Psoas muscle (tissue), 8 donors: ENCODE data around the gene ARFGAP1. TPM values are rescaled to one million over a fixed set of nuclear protein-coding genes. Genes with fewer than 3 reads are reported as not detected.

Experiments used
- ATAC-seq, 4 donors: fragments of 200-7000 bp; cut with Tn5 transposase; one replicate each; pipeline ENCODE4 v1.9.1; 2020; ENCODE audit warnings: moderate library complexity in 3 of 4, mild to moderate bottlenecking in 2 of 4
- DNase-seq, 2 donors: peaks; one replicate each; pipeline ENCODE4 v3.0.0-alpha.2; 2020
- H3K27ac ChIP-seq: fragments of 200-600 bp; one replicate; pipeline ENCODE4 v1.8.0; 2022
- H3K27me3 ChIP-seq, 3 donors: fragments of 200-600 bp in 1 of 3; one replicate each; pipeline versions ENCODE4 v1.6.1 to v1.8.0; 2013 to 2022; ENCODE audit warnings: low read length in 2 of 3, mild to moderate bottlenecking in 2 of 3, moderate library complexity in 1 of 3; ENCODE audit not compliant: insufficient read depth in 3 of 3
- H3K36me3 ChIP-seq, 2 donors: fragments of 200-600 bp in 1 of 2; one replicate each; pipeline versions ENCODE4 v1.6.1 to v1.8.0; 2013 to 2022; ENCODE audit warnings: low read depth in 1 of 2, mild to moderate bottlenecking in 1 of 2, moderate library complexity in 1 of 2; ENCODE audit not compliant: insufficient read depth in 1 of 2
- H3K4me1 ChIP-seq: fragments of 200-600 bp; one replicate; pipeline ENCODE4 v1.8.0; 2022
- H3K4me3 ChIP-seq: fragments of 200-600 bp; one replicate; pipeline ENCODE4 v1.8.0; 2022; ENCODE audit warnings: mild to moderate bottlenecking
- H3K9me3 ChIP-seq: fragments of 200-600 bp; one replicate; pipeline ENCODE4 v1.8.0; 2022
- CTCF ChIP-seq: fragments of 200-600 bp; IDR thresholded peaks from one replicate; pipeline ENCODE4 v1.8.0; 2022; ENCODE audit warnings: antibody characterized with exemption
- WGBS, 3 donors: extraction: QIAGEN DNeasy Blood & Tissue Kit; methylation state at CpG; one replicate each; pipeline versions ENCODE4 v1.1.6 to v1.1.7; 2013; 5-methylcytosine and 5-hydroxymethylcytosine counted together
- intact Hi-C, 2 donors: fragments of 100-400 bp; cut with DNase I; formaldehyde crosslinking; loops; one replicate each; pipeline versions ENCODE4 v1.11.0 to v1.14.2; 2022
- polyA plus RNA-seq, 3 donors: library from polyadenylated mRNA; stranded (reverse); fragments of 200-250 nt; gene quantifications; one replicate each; pipeline ENCODE4 v1.2.3, GENCODE V29; 2013
- total RNA-seq, 4 donors: library from RNA; stranded (reverse); fragmentation: NEBNext Ultra II Directional in 2 of 4; extraction: Animal tissue kit (Norgen Biotek cat#: 25700) in 2 of 4; gene quantifications; one replicate each; pipeline versions ENCODE4 v1.2.1 to v1.2.4, GENCODE V29; 2021 to 2023
- donor health status: healthy with polysubstance abuse.
- donor health status: DM: no; HTN: no; CAD: no; lungs with moderate emphysema.
- donor health status: Bipolar disorder and iron deficiency.
- donor health status: healthy.
- donor health status: DM: yes; HTN: yes; CAD: no.
- donor health status: DM: no; HTN: no; CAD: no.
- donor health status: DM: no; HTN: no; CAD: no.
- donor health status: DM: yes; HTN: yes; CAD: no.

The ARFGAP1 gene
- total and polyA plus RNA-seq, 7 donors: 19.9 to 42.2 (median 26.8) TPM

- H3K27me3 ChIP-seq: peaks cover 0 to 67% (median 17%) of the 10 kb centered on the region in 3 donors
- no peaks in the 10 kb centered on the region for H3K36me3 ChIP-seq
- no peak overlapping the region for H3K4me3 ChIP-seq
- intact Hi-C loops: no loop called here
- H3K4me1 ChIP-seq: no peaks in the 10 kb centered on the region
- DNase-seq: peak; percentile 3 to 32
- H3K9me3 ChIP-seq: peaks cover 4% of the 10 kb centered on the region
- no peak for ATAC-seq
- 72 to 85% (median 75%) methylated on average over 19 to 21 of the region's 21 CpGs for WGBS, 3 donors
- TF ChIP-seq CTCF: no peak
- H3K27ac ChIP-seq: no peak overlapping the region
These were observed 56.2 kb downstream of the ARFGAP1 start for GRCh38 chr20:63328718-63329275.

- intact Hi-C loops: no loop called here
- ATAC-seq: no peak
- DNase-seq: peak; percentile 5 to 39
- H3K9me3 ChIP-seq: peaks cover 4% of the 10 kb centered on the region
- WGBS, 3 donors: 85 to 91% (median 86%) methylated on average over 18 of the region's 18 CpGs
- no peak for TF ChIP-seq CTCF
- H3K27me3 ChIP-seq: peaks cover 0 to 67% (median 18%) of the 10 kb centered on the region in 3 donors
- H3K4me1 ChIP-seq: no peaks in the 10 kb centered on the region
- H3K36me3 ChIP-seq: no peaks in the 10 kb centered on the region
- no peak overlapping the region for H3K27ac ChIP-seq
- no peak overlapping the region for H3K4me3 ChIP-seq
These were observed 56.9 kb downstream of the ARFGAP1 start for GRCh38 chr20:63329331-63330083.

GRCh38 chr20:63330084-63330760 lies 57.6 kb downstream of the ARFGAP1 start:
- 44 to 57% (median 48%) methylated on average over 17 to 20 of the region's 20 CpGs for WGBS, 3 donors
- Histone ChIP-seq H3K27me3 (peaks cover 0 to 65% (median 18%) of the 10 kb centered on the region in 3 donors), H3K4me3 (no peak overlapping the region), H3K36me3 (no peaks in the 10 kb centered on the region), H3K9me3 (peaks cover 4% of the 10 kb centered on the region), H3K27ac (no peak overlapping the region), H3K4me1 (no peaks in the 10 kb centered on the region)
- DNase-seq (peak; percentile 6 to 39), ATAC-seq (no peak)
- TF ChIP-seq CTCF: no peak
- intact Hi-C loops: no loop called here

- WGBS, 3 donors: 33 to 40% (median 34%) methylated on average over 13 of the region's 13 CpGs
- peaks cover 0 to 69% (median 18%) of the 10 kb centered on the region in 3 donors for H3K27me3 ChIP-seq
- DNase-seq: peak; percentile 3 to 27
- H3K4me1 ChIP-seq: no peaks in the 10 kb centered on the region
- H3K27ac ChIP-seq: no peak overlapping the region
- no peak overlapping the region for H3K4me3 ChIP-seq
- H3K36me3 ChIP-seq: no peaks in the 10 kb centered on the region
- intact Hi-C loops: no loop called here
- peak in 1 of 4 donors; percentile 14 for ATAC-seq
- TF ChIP-seq CTCF: no peak
- H3K9me3 ChIP-seq: peaks cover 4% of the 10 kb centered on the region
These were observed 58.3 kb downstream of the ARFGAP1 start for GRCh38 chr20:63330940-63331339.
